ENCODE results near the gene STPG3. TPM values are rescaled to one million over a fixed set of nuclear protein-coding genes. Genes with fewer than 3 reads are reported as not detected.
A peak's percentile ranks its signal among the peaks of the same experiment; 100 is the strongest.

The STPG3 gene
- total RNA-seq, 1 donor from 2014 or later = not detected

DNA sequence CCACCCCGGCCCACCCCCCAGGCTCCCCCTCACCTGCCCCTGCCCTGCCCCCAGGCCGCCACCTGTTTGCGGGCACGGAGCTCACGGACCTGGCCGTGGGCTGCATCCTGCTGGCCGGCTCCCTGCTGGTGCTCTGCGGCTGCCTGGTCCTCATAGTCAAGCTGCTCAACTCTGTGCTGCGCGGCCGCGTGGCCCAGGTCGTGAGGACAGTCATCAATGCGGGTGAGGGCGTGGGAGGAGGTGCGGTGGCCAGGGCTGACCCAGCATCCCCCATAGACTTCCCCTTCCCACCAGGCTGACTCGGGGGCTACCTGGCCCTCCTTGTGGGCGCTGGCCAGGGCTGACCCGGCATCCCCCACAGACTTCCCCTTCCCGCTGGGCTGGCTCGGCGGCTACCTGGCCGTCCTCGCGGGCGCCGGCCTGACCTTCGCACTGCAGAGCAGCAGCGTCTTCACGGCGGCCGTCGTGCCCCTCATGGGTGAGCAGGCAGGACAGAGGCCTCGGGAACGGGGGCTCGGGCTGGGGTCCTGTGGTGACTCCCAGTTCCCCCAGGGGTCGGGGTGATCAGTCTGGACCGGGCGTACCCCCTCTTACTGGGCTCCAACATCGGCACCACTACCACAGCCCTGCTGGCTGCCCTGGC is 16.9 kb upstream of the STPG3 start:
- peaks cover 3% of the 10 kb centered on the region for H3K36me3 Mint-ChIP-seq (ENCODE audit: low read depth, unreplicated experiment)
- H3K4me1 Mint-ChIP-seq (ENCODE audit: unreplicated experiment) = no peaks in the 10 kb centered on the region
- no peak overlapping the region for H3K27ac Mint-ChIP-seq (ENCODE audit: unreplicated experiment)
- TF ChIP-seq CTCF (IDR thresholded peaks at IDR 0.05; ENCODE audit: unreplicated experiment) = no peak
- peaks cover 2% of the 10 kb centered on the region for H3K27me3 Mint-ChIP-seq (ENCODE audit: unreplicated experiment)
- no peak for DNase-seq (ENCODE audit: low spot score)
- no peak overlapping the region for H3K4me3 Mint-ChIP-seq (ENCODE audit: unreplicated experiment)
- H3K9me3 Mint-ChIP-seq (ENCODE audit: unreplicated experiment) = no peaks in the 10 kb centered on the region

DNA sequence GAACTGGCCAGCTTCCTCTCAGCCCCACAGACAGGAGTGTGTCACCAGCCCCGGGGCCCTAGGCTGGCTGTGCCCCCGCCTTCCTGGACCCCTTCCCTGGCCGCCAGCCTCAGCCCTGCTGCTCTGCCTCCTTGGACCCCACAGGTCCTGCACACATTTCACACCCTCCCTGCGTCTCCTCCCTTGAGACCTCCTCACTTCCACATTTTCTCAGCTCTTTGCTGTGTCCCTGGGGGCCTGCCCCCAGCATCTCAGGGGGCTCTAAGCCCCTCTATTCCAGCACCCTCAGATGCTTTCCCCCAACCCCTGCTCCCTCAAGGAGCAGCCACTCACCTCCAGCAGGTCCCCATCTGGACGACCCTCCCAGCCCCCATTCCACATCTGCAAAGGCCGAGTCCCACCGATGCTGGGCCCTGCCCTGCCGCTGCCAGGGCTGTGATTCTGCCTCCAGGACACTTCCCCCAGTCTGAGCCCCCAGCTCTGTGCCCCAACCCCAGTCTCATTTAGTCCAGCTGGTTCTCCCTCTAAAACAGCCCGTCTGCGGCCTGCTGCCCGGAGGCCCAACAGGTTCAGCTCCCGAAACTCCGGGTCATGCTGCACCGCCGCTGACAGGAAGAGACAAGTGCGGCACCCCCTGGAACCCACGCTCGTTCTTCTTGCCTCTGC is 16.2 kb upstream of the STPG3 start:
- Mint-ChIP-seq H3K4me3 (ENCODE audit: unreplicated experiment) (no peak overlapping the region), H3K4me1 (ENCODE audit: unreplicated experiment) (no peaks in the 10 kb centered on the region)

DNA sequence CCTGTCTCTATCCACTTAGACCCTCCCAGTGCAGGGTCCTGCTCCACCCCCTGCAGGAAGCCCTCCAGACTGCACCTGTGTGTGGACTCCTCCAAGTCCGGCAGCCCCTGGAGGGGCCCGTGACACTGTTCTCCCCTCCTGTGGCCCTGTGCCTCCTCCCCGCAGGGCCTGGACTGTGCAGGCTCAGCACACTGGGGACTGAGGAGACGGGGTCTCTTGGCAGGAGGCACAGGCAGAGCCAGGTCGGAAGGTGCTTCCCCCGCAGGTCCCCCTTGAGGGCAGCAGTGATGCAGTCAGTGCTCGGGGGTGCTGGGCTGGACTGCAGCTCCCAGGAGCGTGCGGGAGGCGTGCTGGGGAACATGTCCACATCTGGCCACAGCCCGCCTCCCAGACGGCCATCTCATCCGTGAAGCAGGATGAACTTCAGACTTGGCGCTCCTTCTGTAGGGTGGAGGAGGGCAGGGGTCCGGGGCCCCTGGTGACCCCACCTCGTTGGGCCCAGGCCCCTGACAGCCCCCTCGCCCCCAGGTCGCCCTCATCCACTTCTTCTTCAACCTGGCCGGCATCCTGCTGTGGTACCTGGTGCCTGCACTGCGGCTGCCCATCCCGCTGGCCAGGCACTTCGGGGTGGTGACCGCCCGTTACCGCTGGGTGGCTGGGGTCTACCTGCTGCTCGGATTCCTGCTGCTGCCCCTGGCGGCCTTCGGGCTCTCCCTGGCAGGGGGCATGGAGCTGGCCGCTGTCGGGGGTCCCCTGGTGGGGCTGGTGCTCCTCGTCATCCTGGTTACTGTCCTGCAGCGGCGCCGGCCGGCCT is 15.5 kb upstream of the STPG3 start:
- DNase-seq (ENCODE audit: low spot score) = no peak
- Mint-ChIP-seq H3K4me3 (ENCODE audit: unreplicated experiment) (no peak overlapping the region), H3K27ac (ENCODE audit: unreplicated experiment) (no peak overlapping the region), H3K27me3 (ENCODE audit: unreplicated experiment) (peaks cover 4% of the 10 kb centered on the region), H3K9me3 (ENCODE audit: unreplicated experiment) (no peaks in the 10 kb centered on the region), H3K36me3 (ENCODE audit: low read depth, unreplicated experiment) (peaks cover 3% of the 10 kb centered on the region), H3K4me1 (ENCODE audit: unreplicated experiment) (no peaks in the 10 kb centered on the region)
- no peak for TF ChIP-seq CTCF (IDR thresholded peaks at IDR 0.05; ENCODE audit: unreplicated experiment)

More for the DNA sequence above, 16.2 kb upstream of the STPG3 start:
- Mint-ChIP-seq H3K9me3 (ENCODE audit: unreplicated experiment) (no peaks in the 10 kb centered on the region), H3K36me3 (ENCODE audit: low read depth, unreplicated experiment) (peaks cover 3% of the 10 kb centered on the region), H3K27me3 (ENCODE audit: unreplicated experiment) (peaks cover 4% of the 10 kb centered on the region), H3K27ac (ENCODE audit: unreplicated experiment) (no peak overlapping the region)
- no peak for DNase-seq (ENCODE audit: low spot score)
- TF ChIP-seq CTCF (IDR thresholded peaks at IDR 0.05; ENCODE audit: unreplicated experiment) = no peak

GRCh38 chr9:137236238-137236935 is 14.7 kb upstream of the STPG3 start:
- DNase-seq (ENCODE audit: low spot score) = peak; percentile 92

More at GRCh38 chr9:137236238-137236935, 14.7 kb upstream of the STPG3 start:
- peak; percentile 96 for TF ChIP-seq CTCF (IDR thresholded peaks at IDR 0.05; ENCODE audit: unreplicated experiment)
- peaks cover 3% of the 10 kb centered on the region for H3K36me3 Mint-ChIP-seq (ENCODE audit: low read depth, unreplicated experiment)
- H3K27me3 Mint-ChIP-seq (ENCODE audit: unreplicated experiment) = peaks cover 8% of the 10 kb centered on the region
- H3K4me3 Mint-ChIP-seq (ENCODE audit: unreplicated experiment) = no peak overlapping the region
- peaks cover 2% of the 10 kb centered on the region for H3K4me1 Mint-ChIP-seq (ENCODE audit: unreplicated experiment)
- H3K9me3 Mint-ChIP-seq (ENCODE audit: unreplicated experiment) = no peaks in the 10 kb centered on the region
- no peak overlapping the region for H3K27ac Mint-ChIP-seq (ENCODE audit: unreplicated experiment)

All from endothelial cell (in vitro differentiated cells).